Thoracic aorta (tissue), 2 donors: ENCODE measurements around the gene SLC15A3. TPM values are rescaled to one million over a fixed set of nuclear protein-coding genes. Genes with fewer than 3 reads are reported as not detected.

Experiments
- ATAC-seq: fragments of 150-250 bp; one replicate; pipeline ENCODE4 v1.8.0; 2017; ENCODE audit warnings: low read depth; ENCODE audit not compliant: insufficient number of reproducible peaks, low FRiP score
- DNase-seq: peaks from one replicate; pipeline ENCODE4 v3.0.0-alpha.2; 2020; ENCODE audit warnings: low spot score
- H3K27ac ChIP-seq, 2 donors: fragments of 200-600 bp; sonication (generic); 1 replicate in 1 of 2; 2 replicates in 1 of 2; pipeline ENCODE4 v1.5.1; 2016; ENCODE audit warnings: mild to moderate bottlenecking in 2 of 2, moderate library complexity in 2 of 2
- H3K27me3 ChIP-seq: fragments of 200-600 bp; sonication (generic); replicated peaks from 2 replicates; pipeline ENCODE4 v1.6.0; 2016; ENCODE audit warnings: mild to moderate bottlenecking; ENCODE audit not compliant: insufficient read depth
- H3K36me3 ChIP-seq: fragments of 200-600 bp; sonication (generic); one replicate; pipeline ENCODE4 v1.5.1; 2016
- H3K4me1 ChIP-seq, 2 donors: fragments of 200-600 bp; sonication (generic); 1 replicate in 1 of 2; 2 replicates in 1 of 2; pipeline versions ENCODE4 v1.5.1 to v1.6.0; 2016; ENCODE audit warnings: low read depth in 2 of 2, mild to moderate bottlenecking in 1 of 2; ENCODE audit not compliant: control insufficient read depth in 1 of 2
- H3K4me3 ChIP-seq: fragments of 200-600 bp; sonication (generic); 2 replicates; pipeline ENCODE4 v1.5.1; 2016; ENCODE audit warnings: mild to moderate bottlenecking
- H3K9me3 ChIP-seq: fragments of 200-600 bp; sonication (generic); 2 replicates; pipeline ENCODE4 v1.5.1; 2016
- total RNA-seq, 2 donors: library from RNA; depleted of rRNA; stranded (reverse); fragments of >200 nt; gene quantifications; one replicate each; pipeline versions ENCODE4 v1.1.0 to v1.2.3, GENCODE V29; 2016
- TF ChIP-seq, protein P1 (sequence below): fragments of 200-600 bp; sonication (generic); IDR thresholded peaks from one replicate; pipeline ENCODE4 v1.5.1; 2019; ENCODE audit warnings: antibody characterized with exemption

The SLC15A3 gene
- total RNA-seq, 2 donors from 2014 or later: 27.7 to 29.5 TPM

DNA sequence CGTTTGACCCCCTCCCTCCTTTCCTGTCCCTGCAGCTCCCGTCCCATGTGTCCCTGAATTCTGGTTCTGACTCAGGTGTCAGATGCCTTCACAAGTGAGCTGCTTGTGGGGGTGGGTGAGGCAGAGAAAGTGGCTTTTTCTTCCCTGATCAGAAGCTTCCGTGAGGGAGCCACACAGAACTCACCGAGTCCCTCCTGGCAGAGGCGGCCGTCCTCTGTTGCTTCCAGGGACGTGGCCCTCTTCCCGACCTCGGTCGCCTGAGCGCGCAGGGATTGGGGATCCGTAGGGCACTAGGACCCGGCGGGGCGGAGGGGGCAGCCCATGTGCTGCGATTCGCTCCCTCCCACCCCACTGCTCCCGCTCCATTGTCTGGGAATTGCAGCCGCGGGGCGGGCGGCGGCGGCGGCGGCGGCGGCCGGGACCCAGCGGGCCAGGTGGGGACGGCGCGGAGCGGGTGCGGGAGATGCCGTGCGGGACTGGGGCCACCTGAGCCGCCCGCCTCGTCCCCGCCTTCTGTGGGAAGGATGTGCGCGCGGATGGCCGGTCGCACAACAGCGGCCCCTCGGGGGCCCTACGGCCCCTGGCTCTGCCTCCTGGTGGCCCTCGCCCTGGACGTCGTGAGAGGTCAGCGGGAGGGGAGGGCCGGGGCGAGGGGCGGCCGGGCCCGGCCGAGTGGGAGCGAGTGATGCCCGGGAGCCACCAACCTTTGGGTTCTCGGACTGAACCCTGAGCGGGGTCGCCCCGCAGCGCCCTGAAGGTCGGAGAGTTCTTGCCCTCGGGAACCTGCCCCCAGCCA is 27.7 kb downstream of the SLC15A3 start, which contains the start of gene TMEM132A:
Gene TMEM132A, plus strand, starts transcription at position 351 of the 796 bp plus-strand sequence. Its CDS starts 174 bp downstream, at position 525.
- ATAC-seq (no peak), DNase-seq (no peak)
- no peak within 1 kb of the TSS for H3K27ac ChIP-seq
- TF ChIP-seq, protein P1, sequence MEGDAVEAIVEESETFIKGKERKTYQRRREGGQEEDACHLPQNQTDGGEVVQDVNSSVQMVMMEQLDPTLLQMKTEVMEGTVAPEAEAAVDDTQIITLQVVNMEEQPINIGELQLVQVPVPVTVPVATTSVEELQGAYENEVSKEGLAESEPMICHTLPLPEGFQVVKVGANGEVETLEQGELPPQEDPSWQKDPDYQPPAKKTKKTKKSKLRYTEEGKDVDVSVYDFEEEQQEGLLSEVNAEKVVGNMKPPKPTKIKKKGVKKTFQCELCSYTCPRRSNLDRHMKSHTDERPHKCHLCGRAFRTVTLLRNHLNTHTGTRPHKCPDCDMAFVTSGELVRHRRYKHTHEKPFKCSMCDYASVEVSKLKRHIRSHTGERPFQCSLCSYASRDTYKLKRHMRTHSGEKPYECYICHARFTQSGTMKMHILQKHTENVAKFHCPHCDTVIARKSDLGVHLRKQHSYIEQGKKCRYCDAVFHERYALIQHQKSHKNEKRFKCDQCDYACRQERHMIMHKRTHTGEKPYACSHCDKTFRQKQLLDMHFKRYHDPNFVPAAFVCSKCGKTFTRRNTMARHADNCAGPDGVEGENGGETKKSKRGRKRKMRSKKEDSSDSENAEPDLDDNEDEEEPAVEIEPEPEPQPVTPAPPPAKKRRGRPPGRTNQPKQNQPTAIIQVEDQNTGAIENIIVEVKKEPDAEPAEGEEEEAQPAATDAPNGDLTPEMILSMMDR: no peak
- H3K27me3 ChIP-seq: no peaks in the 10 kb centered on the region
- H3K9me3 ChIP-seq: no peaks in the 10 kb centered on the region
- H3K4me1 ChIP-seq: peaks cover 9 to 20% of the 10 kb centered on the region in 2 donors
- H3K4me3 ChIP-seq: peak within 1 kb of the TSS; percentile 80
- peaks cover 30% of the 10 kb centered on the region for H3K36me3 ChIP-seq

DNA sequence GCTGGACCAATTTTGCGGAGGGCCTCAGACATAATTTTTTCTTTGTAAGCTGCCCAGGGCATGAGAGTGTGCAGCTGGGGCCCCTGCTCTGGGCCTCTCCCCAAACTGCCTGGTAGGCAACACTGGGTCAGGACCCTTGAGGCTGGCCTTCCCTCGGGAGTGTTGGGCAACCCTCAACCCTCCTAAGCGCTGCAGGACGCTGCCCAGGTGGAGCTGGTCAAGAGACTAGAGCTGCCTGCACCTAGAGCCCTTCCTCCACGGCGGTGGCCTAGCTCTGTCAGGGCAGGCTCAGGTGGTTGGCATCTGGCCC is 28.2 kb downstream of the SLC15A3 start:
- Histone ChIP-seq H3K27me3 (no peaks in the 10 kb centered on the region), H3K9me3 (no peaks in the 10 kb centered on the region), H3K36me3 (peaks cover 30% of the 10 kb centered on the region), H3K4me3 (peak overlapping the region; percentile 80), H3K4me1 (peaks cover 9 to 26% of the 10 kb centered on the region in 2 donors), H3K27ac (no peak overlapping the region)
- TF ChIP-seq, protein P1: no peak
- no peak for DNase-seq
- ATAC-seq: no peak

DNA sequence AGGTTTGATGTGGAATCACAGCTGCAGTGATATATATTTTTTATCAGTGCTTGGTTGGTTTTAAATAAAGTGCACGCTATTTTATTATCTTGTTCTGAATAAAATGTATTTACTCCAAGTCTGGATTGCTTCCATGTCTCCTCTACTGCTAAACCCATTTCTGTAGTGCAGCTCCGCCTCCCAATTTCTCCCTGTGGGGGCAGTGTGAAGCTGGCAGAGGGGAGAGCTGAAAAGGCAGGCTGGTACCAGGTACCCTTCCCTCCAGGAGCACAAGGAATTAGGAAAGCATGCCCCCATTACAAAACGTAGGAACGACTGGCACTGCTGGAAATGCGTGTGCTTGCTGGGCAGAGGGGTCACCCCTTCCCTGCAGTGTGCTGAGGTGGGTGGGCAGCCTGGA is 28.6 kb downstream of the SLC15A3 start:
- ATAC-seq: no peak
- no peak overlapping the region for H3K27ac ChIP-seq
- peaks cover 9 to 30% of the 10 kb centered on the region in 2 donors for H3K4me1 ChIP-seq
- H3K27me3 ChIP-seq: no peaks in the 10 kb centered on the region
- no peak overlapping the region for H3K4me3 ChIP-seq
- no peak for DNase-seq
- peaks cover 30% of the 10 kb centered on the region for H3K36me3 ChIP-seq
- TF ChIP-seq, protein P1: no peak
- no peaks in the 10 kb centered on the region for H3K9me3 ChIP-seq

DNA sequence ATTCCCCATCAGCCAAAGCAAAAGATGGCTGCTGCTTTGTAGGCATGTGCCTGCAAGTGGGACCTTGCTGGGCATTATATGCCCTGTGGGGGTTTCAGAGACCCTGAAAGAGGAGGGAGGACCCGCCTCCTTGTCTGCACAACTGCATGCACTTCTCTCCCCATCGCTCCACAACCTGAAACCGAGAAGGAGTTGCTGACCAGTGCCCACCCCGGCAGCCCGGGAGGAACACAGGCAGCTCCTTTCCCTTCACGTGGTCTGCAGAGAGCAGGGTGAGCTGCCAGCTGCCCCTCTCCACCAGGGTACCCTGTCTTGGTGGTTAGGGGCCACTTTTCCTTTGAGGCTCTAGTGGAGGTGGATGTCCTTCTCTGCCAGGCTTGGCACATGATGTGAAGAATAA is 29.1 kb downstream of the SLC15A3 start:
- Histone ChIP-seq H3K36me3 (peaks cover 30% of the 10 kb centered on the region), H3K27ac (no peak overlapping the region), H3K4me3 (no peak overlapping the region), H3K27me3 (no peaks in the 10 kb centered on the region), H3K9me3 (no peaks in the 10 kb centered on the region), H3K4me1 (peaks cover 9 to 34% of the 10 kb centered on the region in 2 donors)
- DNase-seq: no peak
- TF ChIP-seq, protein P1: no peak
- no peak for ATAC-seq

DNA sequence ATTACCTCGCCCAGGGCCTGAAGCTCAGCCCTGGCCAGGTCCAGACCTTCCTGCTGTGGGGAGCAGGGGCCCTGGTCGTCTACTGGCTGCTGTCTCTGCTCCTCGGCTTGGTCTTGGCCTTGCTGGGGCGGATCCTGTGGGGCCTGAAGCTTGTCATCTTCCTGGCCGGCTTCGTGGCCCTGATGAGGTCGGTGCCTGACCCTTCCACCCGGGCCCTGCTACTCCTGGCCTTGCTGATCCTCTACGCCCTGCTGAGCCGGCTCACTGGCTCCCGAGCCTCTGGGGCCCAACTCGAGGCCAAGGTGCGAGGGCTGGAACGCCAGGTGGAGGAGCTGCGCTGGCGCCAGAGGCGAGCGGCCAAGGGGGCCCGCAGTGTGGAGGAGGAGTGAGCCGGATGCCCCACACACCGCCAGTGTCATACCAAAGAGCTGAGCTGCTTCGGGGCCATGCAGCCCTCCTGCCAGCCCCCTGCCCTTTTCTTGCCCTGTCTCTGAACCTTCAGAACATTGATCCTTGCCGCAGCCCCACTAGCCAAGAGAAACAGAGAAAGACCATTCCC is 30.1 kb downstream of the SLC15A3 start:
- Histone ChIP-seq H3K9me3 (no peaks in the 10 kb centered on the region), H3K4me1 (peaks cover 9 to 45% of the 10 kb centered on the region in 2 donors), H3K27ac (no peak overlapping the region), H3K27me3 (no peaks in the 10 kb centered on the region), H3K36me3 (peaks cover 30% of the 10 kb centered on the region), H3K4me3 (no peak overlapping the region)
- no peak for ATAC-seq
- no peak for DNase-seq
- TF ChIP-seq, protein P1: no peak
